ENCODE data around the gene GLT8D2.
"Not testable (repeated sequence)": the region's sequence is repeated elsewhere in the genome, so short reads cannot be mapped to it uniquely, and the experiment has no call there.

- TF ChIP-seq, protein P1, sequence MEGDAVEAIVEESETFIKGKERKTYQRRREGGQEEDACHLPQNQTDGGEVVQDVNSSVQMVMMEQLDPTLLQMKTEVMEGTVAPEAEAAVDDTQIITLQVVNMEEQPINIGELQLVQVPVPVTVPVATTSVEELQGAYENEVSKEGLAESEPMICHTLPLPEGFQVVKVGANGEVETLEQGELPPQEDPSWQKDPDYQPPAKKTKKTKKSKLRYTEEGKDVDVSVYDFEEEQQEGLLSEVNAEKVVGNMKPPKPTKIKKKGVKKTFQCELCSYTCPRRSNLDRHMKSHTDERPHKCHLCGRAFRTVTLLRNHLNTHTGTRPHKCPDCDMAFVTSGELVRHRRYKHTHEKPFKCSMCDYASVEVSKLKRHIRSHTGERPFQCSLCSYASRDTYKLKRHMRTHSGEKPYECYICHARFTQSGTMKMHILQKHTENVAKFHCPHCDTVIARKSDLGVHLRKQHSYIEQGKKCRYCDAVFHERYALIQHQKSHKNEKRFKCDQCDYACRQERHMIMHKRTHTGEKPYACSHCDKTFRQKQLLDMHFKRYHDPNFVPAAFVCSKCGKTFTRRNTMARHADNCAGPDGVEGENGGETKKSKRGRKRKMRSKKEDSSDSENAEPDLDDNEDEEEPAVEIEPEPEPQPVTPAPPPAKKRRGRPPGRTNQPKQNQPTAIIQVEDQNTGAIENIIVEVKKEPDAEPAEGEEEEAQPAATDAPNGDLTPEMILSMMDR (IDR thresholded peaks at IDR 0.05; ENCODE audit: low read depth, low read length, poor library complexity, severe bottlenecking), result not testable (repeated sequence)
- TF ChIP-seq EZH2phosphoT487 (IDR thresholded peaks at IDR 0.05; ENCODE audit: borderline replicate concordance, low read length), result not testable (repeated sequence)
These were observed 10.2 kb downstream of the GLT8D2 start for GRCh38 chr12:104039769-104040168.

All from DOHH2 (cell line).